Left lung (tissue), 10 donors: Measurements from ENCODE around the gene MAPT. TPM values are rescaled to one million over a fixed set of nuclear protein-coding genes. Genes with fewer than 3 reads are reported as not detected.

Source experiments
- ATAC-seq: fragments of 200-7000 bp; cut with Tn5 transposase; one replicate; pipeline ENCODE4 v1.9.1; 2020; ENCODE audit warnings: moderate library complexity
- DNase-seq, 4 donors: peaks; one replicate each; pipeline ENCODE4 v3.0.0-alpha.2; 2013 to 2020
- H3K27ac ChIP-seq, 2 donors: fragments of 200-600 bp; sonication (generic) in 1 of 2; one replicate each; pipeline versions ENCODE4 v1.5.0 to v1.8.0; 2020 to 2021
- H3K27me3 ChIP-seq, 2 donors: fragments of 200-600 bp; sonication (generic) in 1 of 2; one replicate each; pipeline versions ENCODE4 v1.5.0 to v1.8.0; 2020 to 2021
- H3K36me3 ChIP-seq, 2 donors: fragments of 200-600 bp; sonication (generic) in 1 of 2; one replicate each; pipeline versions ENCODE4 v1.5.0 to v1.8.0; 2020 to 2021
- H3K4me1 ChIP-seq, 2 donors: fragments of 200-600 bp; one replicate each; pipeline ENCODE4 v1.8.0; 2021
- H3K4me3 ChIP-seq, 2 donors: fragments of 200-600 bp; sonication (generic) in 1 of 2; one replicate each; pipeline versions ENCODE4 v1.5.0 to v1.8.0; 2020 to 2021; ENCODE audit warnings: mild to moderate bottlenecking in 1 of 2
- H3K9me3 ChIP-seq, 2 donors: fragments of 200-600 bp; sonication (generic) in 1 of 2; one replicate each; pipeline versions ENCODE4 v1.5.0 to v1.8.0; 2020 to 2021
- CTCF ChIP-seq, 2 donors: fragments of 200-600 bp; sonication (generic) in 1 of 2; IDR thresholded peaks; one replicate each; pipeline versions ENCODE4 v1.5.0 to v1.8.0; 2021; ENCODE audit warnings: antibody characterized with exemption in 2 of 2
- intact Hi-C, 2 donors: fragments of 100-400 bp; cut with DNase I; formaldehyde crosslinking; loops; one replicate each; pipeline versions ENCODE4 v1.11.2 to v1.14.2; 2022
- polyA plus RNA-seq, 6 donors: library from polyadenylated mRNA; unstranded; fragments of 120-200 nt; gene quantifications; one replicate each; pipeline ENCODE4 v1.2.1, GENCODE V29; 2013; ENCODE audit not compliant: insufficient read length in 6 of 6
- total RNA-seq, 2 donors: library from RNA; stranded (reverse); fragmentation: NEBNext Ultra II Directional; extraction: Animal tissue kit (Norgen Biotek cat#: 25700); gene quantifications; one replicate each; pipeline ENCODE4 v1.2.1, GENCODE V29; 2021
- donor health status: DM: no; HTN: yes; CAD: no.
- donor health status: DM: no; HTN: no; CAD: no.

The MAPT gene
- total and polyA plus RNA-seq, 8 donors = 0.99 to 7.7 (median 5.5) TPM

GRCh38 chr17:45965812-45966211 lies 71.5 kb downstream of the MAPT start:
- H3K36me3 ChIP-seq = no peaks in the 10 kb centered on the region
- TF ChIP-seq CTCF (IDR thresholded peaks at IDR 0.05) = no peak
- H3K4me1 ChIP-seq = no peaks in the 10 kb centered on the region
- no peaks in the 10 kb centered on the region for H3K9me3 ChIP-seq
- intact Hi-C loops = no loop called here
- H3K27me3 ChIP-seq = peaks cover 0 to 19% of the 10 kb centered on the region in 2 donors
- H3K27ac ChIP-seq = no peak overlapping the region
- no peak overlapping the region for H3K4me3 ChIP-seq
- DNase-seq (no peak), ATAC-seq (no peak)

- no peaks in the 10 kb centered on the region for H3K4me1 ChIP-seq
- no peak for ATAC-seq
- H3K4me3 ChIP-seq = no peak overlapping the region
- H3K9me3 ChIP-seq = no peaks in the 10 kb centered on the region
- intact Hi-C loops = no loop called here
- H3K27ac ChIP-seq = no peak overlapping the region
- no peak for TF ChIP-seq CTCF (IDR thresholded peaks at IDR 0.05)
- H3K36me3 ChIP-seq = no peaks in the 10 kb centered on the region
- DNase-seq = no peak
- H3K27me3 ChIP-seq = peaks cover 0 to 19% of the 10 kb centered on the region in 2 donors
These were observed 72.4 kb downstream of the MAPT start for GRCh38 chr17:45966606-45967280.

GRCh38 chr17:45967378-45967777 lies 73.0 kb downstream of the MAPT start:
- intact Hi-C loops = no loop called here
- Histone ChIP-seq H3K4me3 (no peak overlapping the region), H3K9me3 (no peaks in the 10 kb centered on the region), H3K27me3 (peaks cover 0 to 19% of the 10 kb centered on the region in 2 donors), H3K4me1 (no peaks in the 10 kb centered on the region), H3K27ac (no peak overlapping the region), H3K36me3 (no peaks in the 10 kb centered on the region)
- ATAC-seq (no peak), DNase-seq (no peak)
- no peak for TF ChIP-seq CTCF (IDR thresholded peaks at IDR 0.05)

GRCh38 chr17:45968732-45969131 lies 74.4 kb downstream of the MAPT start:
- TF ChIP-seq CTCF (IDR thresholded peaks at IDR 0.05) = no peak
- intact Hi-C loops = no loop called here
- no peak overlapping the region for H3K27ac ChIP-seq
- DNase-seq (no peak), ATAC-seq (no peak)
- H3K27me3 ChIP-seq = peaks cover 0 to 19% of the 10 kb centered on the region in 2 donors
- H3K9me3 ChIP-seq = no peaks in the 10 kb centered on the region
- H3K4me3 ChIP-seq = no peak overlapping the region
- H3K4me1 ChIP-seq = no peaks in the 10 kb centered on the region
- no peaks in the 10 kb centered on the region for H3K36me3 ChIP-seq

- no peak for DNase-seq
- no peak overlapping the region for H3K27ac ChIP-seq
- intact Hi-C loops = no loop called here
- H3K27me3 ChIP-seq = peaks cover 0 to 19% of the 10 kb centered on the region in 2 donors
- no peaks in the 10 kb centered on the region for H3K36me3 ChIP-seq
- no peak for ATAC-seq
- H3K9me3 ChIP-seq = no peaks in the 10 kb centered on the region
- TF ChIP-seq CTCF (IDR thresholded peaks at IDR 0.05) = no peak
- no peak overlapping the region for H3K4me3 ChIP-seq
- H3K4me1 ChIP-seq = no peaks in the 10 kb centered on the region
These were observed 75.4 kb downstream of the MAPT start for GRCh38 chr17:45969726-45970125.
